ENCODE measurements around the gene TMEM87B. TPM values are rescaled to one million over a fixed set of nuclear protein-coding genes. Genes with fewer than 3 reads are reported as not detected.
A peak's percentile ranks its signal among the peaks of the same experiment; 100 is the strongest.

The TMEM87B gene
- total and polyA plus RNA-seq, 10 donors, result 10.4 to 39.9 (median 32.9) TPM

DNA sequence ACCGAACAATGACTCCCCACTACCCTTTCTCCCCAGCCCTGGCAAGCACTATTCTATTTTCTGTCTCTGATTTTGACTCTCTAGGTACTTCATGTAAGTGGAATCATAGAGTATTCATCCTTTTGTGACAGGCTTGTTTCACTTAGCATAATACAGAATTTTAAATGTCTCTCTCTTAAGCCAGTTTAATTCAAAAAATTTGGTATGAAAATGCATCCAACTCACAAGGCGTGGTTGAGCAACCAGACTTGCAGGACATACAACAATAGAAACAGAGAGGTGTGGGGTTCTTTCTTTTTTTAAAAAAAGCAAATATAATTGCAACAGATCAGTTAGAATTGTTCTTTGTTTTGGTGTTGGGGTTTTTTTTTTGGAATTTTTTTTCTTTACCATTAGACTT is 47.6 kb upstream of the TMEM87B start:
- Histone ChIP-seq H3K27me3 (replicated peaks in 1 of 7) (no peaks in the 10 kb centered on the region), H3K36me3 (peaks cover 0 to 75% (median 2%) of the 10 kb centered on the region in 6 donors), H3K27ac (peak overlapping the region in 1 of 8 donors; percentile 81), H3K9me3 (no peaks in the 10 kb centered on the region), H3K4me3 (no peak overlapping the region), H3K4me1 (peaks cover 0 to 64% (median 23%) of the 10 kb centered on the region in 6 donors)
- no peak for DNase-seq
- intact Hi-C loops (cut with DNase I; ENCODE audit: low total_unique reads), result no loop called here
- 69 to 87% (median 82%) methylated on average over 2 of the region's 2 CpGs for WGBS, 5 donors
- TF ChIP-seq POLR2AphosphoS5 (IDR thresholded peaks at IDR 0.05) (no peak), POLR2A (IDR thresholded peaks at IDR 0.05) (no peak)
- TF ChIP-seq, protein P1, sequence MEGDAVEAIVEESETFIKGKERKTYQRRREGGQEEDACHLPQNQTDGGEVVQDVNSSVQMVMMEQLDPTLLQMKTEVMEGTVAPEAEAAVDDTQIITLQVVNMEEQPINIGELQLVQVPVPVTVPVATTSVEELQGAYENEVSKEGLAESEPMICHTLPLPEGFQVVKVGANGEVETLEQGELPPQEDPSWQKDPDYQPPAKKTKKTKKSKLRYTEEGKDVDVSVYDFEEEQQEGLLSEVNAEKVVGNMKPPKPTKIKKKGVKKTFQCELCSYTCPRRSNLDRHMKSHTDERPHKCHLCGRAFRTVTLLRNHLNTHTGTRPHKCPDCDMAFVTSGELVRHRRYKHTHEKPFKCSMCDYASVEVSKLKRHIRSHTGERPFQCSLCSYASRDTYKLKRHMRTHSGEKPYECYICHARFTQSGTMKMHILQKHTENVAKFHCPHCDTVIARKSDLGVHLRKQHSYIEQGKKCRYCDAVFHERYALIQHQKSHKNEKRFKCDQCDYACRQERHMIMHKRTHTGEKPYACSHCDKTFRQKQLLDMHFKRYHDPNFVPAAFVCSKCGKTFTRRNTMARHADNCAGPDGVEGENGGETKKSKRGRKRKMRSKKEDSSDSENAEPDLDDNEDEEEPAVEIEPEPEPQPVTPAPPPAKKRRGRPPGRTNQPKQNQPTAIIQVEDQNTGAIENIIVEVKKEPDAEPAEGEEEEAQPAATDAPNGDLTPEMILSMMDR (IDR thresholded peaks at IDR 0.05 in 8 of 11, conservative IDR thresholded peaks at IDR 0.05 in 3 of 11), result no peak

DNA sequence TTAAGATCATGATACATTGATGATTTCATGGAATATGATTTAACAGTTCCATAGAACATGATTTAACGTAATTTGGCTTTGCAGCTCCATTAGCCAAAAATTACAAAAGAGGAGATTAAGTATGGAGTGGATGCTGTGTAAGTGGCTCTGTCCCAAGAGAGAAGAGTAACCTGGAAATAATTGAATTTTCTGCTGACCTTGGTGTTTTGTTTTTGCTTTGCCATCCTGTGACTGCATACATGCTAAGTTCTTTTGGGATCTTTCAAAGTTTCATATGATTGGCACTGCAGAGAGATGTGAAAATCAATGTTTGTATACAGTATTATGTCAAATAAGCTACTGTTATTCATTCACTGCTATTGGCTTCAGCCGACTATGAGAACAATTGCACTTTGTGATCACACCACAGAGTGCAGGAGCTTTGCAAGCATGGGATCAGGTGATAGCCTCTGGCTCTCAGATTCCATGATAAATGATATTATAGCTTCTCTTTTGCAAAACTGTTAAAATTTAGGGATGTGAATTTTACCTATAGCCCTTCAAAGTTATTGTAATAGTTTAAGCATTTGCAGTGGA is 46.1 kb upstream of the TMEM87B start:
- peaks cover 0 to 84% (median 2%) of the 10 kb centered on the region in 6 donors for H3K36me3 ChIP-seq
- no peak overlapping the region for H3K4me3 ChIP-seq
- no peak for DNase-seq
- no peaks in the 10 kb centered on the region for H3K27me3 ChIP-seq (replicated peaks in 1 of 7)
- peaks cover 0 to 49% (median 16%) of the 10 kb centered on the region in 6 donors for H3K4me1 ChIP-seq
- TF ChIP-seq, protein P1 (IDR thresholded peaks at IDR 0.05 in 8 of 11, conservative IDR thresholded peaks at IDR 0.05 in 3 of 11), result no peak
- no peak for TF ChIP-seq POLR2A (IDR thresholded peaks at IDR 0.05)
- intact Hi-C loops (cut with DNase I; ENCODE audit: low total_unique reads), result no loop called here
- WGBS, 5 donors, result 79 to 97% (median 90%) methylated on average over 2 of the region's 2 CpGs
- H3K9me3 ChIP-seq, result no peaks in the 10 kb centered on the region
- no peak overlapping the region for H3K27ac ChIP-seq

DNA sequence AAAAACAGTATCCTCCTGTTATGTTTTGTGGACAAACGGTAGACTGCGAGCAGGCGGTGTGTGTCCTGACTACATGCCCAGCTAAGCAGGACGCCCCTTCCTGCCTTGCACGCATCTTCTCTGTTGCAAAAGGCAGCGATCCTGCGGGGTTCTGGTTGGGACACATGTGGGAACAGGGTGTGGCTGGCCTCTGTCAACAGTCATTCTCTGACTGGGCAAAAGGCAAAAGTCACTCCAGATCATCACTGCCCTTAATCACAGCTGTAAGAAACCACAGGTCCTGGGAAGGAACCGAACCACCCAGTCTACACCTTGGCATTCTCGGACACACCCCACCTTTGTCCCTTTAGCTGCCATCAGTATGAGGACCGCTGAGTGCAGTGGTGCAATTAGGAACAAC is 44.3 kb upstream of the TMEM87B start:
- peak overlapping the region in 3 of 8 donors; percentile 28 to 54 (median 50) for H3K27ac ChIP-seq
- peaks cover 0 to 31% (median 5%) of the 10 kb centered on the region in 6 donors for H3K4me1 ChIP-seq
- no peak for DNase-seq
- 51 to 84% (median 58%) methylated on average over 9 to 10 of the region's 10 CpGs for WGBS, 5 donors
- no peaks in the 10 kb centered on the region for H3K9me3 ChIP-seq
- H3K4me3 ChIP-seq, result no peak overlapping the region
- no peaks in the 10 kb centered on the region for H3K27me3 ChIP-seq (replicated peaks in 1 of 7)
- TF ChIP-seq POLR2A (IDR thresholded peaks at IDR 0.05) (no peak), POLR2AphosphoS5 (IDR thresholded peaks at IDR 0.05) (peak in 2 of 3 donors; percentile 33 to 53)
- TF ChIP-seq, protein P1 (IDR thresholded peaks at IDR 0.05 in 8 of 11, conservative IDR thresholded peaks at IDR 0.05 in 3 of 11), result no peak
- intact Hi-C loops (cut with DNase I; ENCODE audit: low total_unique reads), result no loop called here
- H3K36me3 ChIP-seq, result peaks cover 0 to 82% (median 2%) of the 10 kb centered on the region in 6 donors

DNA sequence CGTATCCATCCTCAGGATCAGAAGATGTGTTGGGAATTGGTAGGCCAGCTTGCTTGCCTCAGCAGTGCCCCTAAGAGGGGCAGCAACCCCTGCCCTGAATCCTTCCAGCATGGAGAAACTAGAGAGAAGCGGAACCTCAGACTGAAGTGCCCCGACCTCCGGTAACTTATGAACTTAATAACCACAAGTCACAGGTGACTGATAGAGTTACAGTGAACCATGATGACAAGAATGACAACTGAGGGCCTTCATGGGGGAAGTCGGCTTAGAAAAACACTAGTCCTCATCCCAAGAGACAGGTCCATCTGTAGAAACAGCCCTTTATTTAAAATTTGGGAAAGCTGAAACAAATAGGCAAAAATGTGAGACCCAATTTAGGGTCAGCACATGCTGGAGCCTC is 42.5 kb upstream of the TMEM87B start:
- Histone ChIP-seq H3K9me3 (no peaks in the 10 kb centered on the region), H3K4me3 (no peak overlapping the region), H3K27ac (no peak overlapping the region), H3K36me3 (peaks cover 0 to 87% (median 2%) of the 10 kb centered on the region in 6 donors), H3K4me1 (peaks cover 0 to 15% (median 4%) of the 10 kb centered on the region in 6 donors), H3K27me3 (replicated peaks in 1 of 7) (no peaks in the 10 kb centered on the region)
- DNase-seq, result no peak
- intact Hi-C loops (cut with DNase I; ENCODE audit: low total_unique reads), result no loop called here
- TF ChIP-seq POLR2AphosphoS5 (IDR thresholded peaks at IDR 0.05), result peak in 1 of 3 donors; percentile 9
- no peak for TF ChIP-seq POLR2A (IDR thresholded peaks at IDR 0.05)
- TF ChIP-seq, protein P1 (IDR thresholded peaks at IDR 0.05 in 8 of 11, conservative IDR thresholded peaks at IDR 0.05 in 3 of 11), result no peak
- 65 to 92% (median 71%) methylated on average over 4 to 5 of the region's 5 CpGs for WGBS, 5 donors
